Cardiac fibroblast (primary cell): Measurements from ENCODE around the gene DIAPH3.

Experiments
- DNase-seq, 2 donors: peaks; one replicate each; pipeline versions ENCODE4 v3.0.0 to v3.0.0-alpha.2; 2010; ENCODE audit warnings: low read depth in 2 of 2
- H3K4me3 ChIP-seq, 2 donors: replicated peaks in 1 of 2; 1 replicate in 1 of 2; 2 replicates in 1 of 2; pipeline ENCODE4 v1.5.1; 2011; ENCODE audit warnings: low read depth in 2 of 2, low read length in 2 of 2, mild to moderate bottlenecking in 2 of 2, moderate library complexity in 1 of 2
- TF ChIP-seq, protein P1 (sequence below): IDR thresholded peaks from one replicate; pipeline ENCODE4 v1.5.1; 2011; ENCODE audit warnings: low read depth, mild to moderate bottlenecking, low read length, inconsistent platforms

Gene DIAPH3

DNA sequence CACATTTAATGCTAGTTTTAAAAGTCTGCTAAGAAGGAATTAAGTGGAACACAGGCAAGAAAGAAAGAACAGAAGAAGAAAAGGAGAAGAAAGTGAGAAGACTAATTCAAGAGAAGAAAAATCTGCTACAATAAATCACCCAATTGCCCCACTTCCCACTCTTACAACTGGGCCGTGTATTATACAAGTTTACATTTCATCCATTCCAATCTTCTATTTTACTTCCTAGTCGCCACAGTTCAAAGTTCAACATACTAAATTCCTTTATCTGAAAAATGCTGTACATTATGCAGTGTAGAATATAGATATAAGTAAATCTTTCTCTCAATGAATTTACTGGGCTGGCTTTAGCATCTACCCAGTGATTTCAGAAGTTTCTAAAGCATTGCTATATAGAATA is 328.2 kb downstream of the DIAPH3 start:
- TF ChIP-seq, protein P1, sequence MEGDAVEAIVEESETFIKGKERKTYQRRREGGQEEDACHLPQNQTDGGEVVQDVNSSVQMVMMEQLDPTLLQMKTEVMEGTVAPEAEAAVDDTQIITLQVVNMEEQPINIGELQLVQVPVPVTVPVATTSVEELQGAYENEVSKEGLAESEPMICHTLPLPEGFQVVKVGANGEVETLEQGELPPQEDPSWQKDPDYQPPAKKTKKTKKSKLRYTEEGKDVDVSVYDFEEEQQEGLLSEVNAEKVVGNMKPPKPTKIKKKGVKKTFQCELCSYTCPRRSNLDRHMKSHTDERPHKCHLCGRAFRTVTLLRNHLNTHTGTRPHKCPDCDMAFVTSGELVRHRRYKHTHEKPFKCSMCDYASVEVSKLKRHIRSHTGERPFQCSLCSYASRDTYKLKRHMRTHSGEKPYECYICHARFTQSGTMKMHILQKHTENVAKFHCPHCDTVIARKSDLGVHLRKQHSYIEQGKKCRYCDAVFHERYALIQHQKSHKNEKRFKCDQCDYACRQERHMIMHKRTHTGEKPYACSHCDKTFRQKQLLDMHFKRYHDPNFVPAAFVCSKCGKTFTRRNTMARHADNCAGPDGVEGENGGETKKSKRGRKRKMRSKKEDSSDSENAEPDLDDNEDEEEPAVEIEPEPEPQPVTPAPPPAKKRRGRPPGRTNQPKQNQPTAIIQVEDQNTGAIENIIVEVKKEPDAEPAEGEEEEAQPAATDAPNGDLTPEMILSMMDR = no peak
- H3K4me3 ChIP-seq = no peak overlapping the region
- DNase-seq = no peak

DNA sequence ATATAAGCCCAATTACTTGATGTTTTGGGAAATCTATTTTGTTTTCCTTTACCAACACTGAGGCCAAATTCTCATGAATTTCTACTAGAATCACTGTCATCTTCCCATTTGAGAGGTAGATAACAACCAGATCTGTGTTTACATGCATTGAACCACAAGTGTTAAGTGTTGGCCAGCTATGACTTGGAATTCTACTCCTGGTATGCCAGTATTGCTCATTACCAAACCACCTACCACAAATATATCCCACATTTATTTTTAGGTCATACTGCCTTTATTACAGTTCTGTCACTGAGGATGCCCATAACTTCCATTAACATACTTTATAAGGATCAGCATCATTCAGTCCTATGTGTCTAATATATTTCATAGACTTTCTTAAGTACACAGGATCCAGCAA is 328.9 kb downstream of the DIAPH3 start:
- TF ChIP-seq, protein P1 = no peak

DNA sequence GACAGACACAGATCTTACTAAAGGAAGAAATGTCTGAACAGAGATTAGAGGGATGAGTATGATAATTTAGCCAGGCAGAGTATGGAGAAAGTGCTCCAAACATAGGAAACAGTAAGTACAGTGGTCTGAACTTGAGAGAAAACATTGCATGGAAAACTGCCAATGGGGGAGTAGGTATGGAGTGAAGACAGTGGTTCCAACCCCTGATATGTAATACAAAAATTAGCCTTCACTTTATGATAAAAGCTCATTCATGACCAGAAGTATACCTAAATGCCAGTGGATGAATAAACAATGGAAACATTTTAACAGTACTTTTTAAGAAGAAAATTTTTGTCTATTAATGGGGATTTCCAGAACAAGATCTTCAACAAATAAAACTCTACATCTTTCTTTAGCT is 334.0 kb downstream of the DIAPH3 start:
- TF ChIP-seq, protein P1 = no peak
- no peak for DNase-seq
- H3K4me3 ChIP-seq = no peak overlapping the region

More for the DNA sequence above, 328.9 kb downstream of the DIAPH3 start:
- no peak overlapping the region for H3K4me3 ChIP-seq
- peak; percentile 9 to 10 for DNase-seq

DNA sequence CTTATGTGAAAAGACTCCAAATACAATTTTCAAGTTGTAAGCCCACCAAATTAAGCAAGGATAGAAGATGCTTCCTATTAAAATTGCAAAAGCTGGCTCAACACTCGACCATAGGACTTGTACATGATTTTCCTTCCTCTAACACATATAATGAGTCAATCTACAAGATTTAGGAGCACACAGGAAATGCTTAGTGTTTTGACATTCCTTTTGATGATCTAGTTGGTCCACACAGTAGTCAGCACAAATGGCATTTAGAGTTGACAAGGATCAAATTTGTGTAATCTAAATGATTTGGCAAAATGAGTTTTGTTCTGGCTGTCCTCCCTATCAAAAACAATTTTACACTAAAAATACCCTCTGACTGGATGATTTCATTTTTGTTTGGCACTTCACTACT is 340.2 kb downstream of the DIAPH3 start:
- DNase-seq = peak; percentile 32 to 79
- H3K4me3 ChIP-seq = no peak overlapping the region
- TF ChIP-seq, protein P1 = no peak

DNA sequence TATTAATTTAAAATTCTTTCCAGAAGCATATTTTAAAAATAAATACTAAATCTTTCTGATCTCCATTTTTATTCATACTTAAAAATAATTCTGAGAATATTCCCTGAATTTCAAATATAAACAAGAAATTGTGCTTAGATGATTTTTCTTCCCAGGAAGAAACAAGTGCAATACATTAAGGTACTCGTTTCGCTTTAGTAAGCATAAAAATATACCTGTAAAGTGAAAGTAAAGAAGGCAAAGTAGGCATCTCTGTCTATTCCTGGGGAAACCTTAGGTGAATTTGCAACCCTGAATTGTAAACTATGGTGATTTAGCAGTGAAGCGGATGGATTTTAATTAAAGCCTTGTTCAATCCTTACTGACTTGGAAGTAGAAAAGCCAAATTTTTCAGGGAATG is 354.2 kb downstream of the DIAPH3 start:
- DNase-seq = no peak
- no peak overlapping the region for H3K4me3 ChIP-seq
- TF ChIP-seq, protein P1 = no peak

DNA sequence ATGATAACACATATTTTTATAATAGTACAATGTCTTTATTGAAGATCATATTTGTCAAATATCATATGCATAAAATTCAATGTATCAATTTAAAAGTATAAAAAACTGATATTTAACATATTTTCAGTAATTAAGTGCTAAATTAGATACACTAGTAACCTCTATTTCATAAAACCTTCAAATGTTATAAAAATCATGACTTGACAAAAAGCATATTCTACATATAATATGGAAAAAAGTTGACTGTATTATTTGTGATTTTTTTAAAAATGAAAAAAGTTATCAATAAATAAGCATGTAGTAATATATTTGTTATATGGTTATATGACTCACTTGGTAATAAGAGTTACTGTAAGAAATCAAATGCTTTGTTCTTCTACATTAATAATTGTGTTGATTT is 356.9 kb downstream of the DIAPH3 start:
- no peak overlapping the region for H3K4me3 ChIP-seq
- TF ChIP-seq, protein P1 = no peak
- no peak for DNase-seq
